ENCODE data around the gene CAPN10.
A peak's percentile ranks its signal among the peaks of the same experiment; 100 is the strongest.

Gene CAPN10

DNA sequence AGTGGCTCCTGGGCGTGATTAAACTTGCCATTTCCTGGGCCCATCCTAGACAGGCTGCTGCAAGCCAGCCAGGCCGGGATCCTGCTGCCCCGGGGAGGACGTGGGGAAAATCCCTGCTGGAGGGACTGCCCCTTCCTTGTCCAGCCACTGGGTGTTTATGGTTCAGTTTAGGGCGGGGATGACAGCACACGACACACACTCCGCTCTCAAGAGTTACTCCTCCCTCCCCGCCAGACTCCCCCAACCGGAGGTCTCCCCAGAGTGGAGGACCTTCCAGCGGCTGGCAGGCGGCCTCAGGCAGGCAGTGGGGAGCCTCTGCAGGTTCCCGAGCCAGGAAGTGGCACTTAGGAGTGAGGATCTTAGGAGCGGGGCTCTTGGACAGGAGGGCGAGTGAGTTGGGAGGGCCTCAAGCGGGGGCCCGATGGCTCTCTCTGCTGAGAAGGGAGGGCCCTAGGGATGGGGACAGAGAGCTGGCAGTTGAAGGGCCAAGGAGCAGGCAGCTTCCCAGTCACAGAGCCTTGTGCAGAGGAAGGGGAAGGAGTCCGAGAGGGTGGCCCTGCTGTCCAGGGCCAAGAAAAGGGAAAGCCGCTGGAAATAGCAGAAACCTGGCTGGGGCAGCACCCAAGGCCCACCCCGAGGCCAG is 33.1 kb downstream of the CAPN10 start:
- no peak overlapping the region for H3K27ac ChIP-seq (ENCODE audit: insufficient read depth in 1 of 2, low read depth in 1 of 2, low read length in 2 of 2, poor library complexity in 1 of 2, severe bottlenecking in 2 of 2)
- no peak for DNase-seq
- 92% methylated on average over 16 of the region's 19 CpGs for WGBS (ENCODE audit: insufficient coverage)
- H3K36me3 ChIP-seq (ENCODE audit: control insufficient read depth in 4 of 4, insufficient read depth in 4 of 4, low read length in 3 of 4) = no peaks in the 10 kb centered on the region
- ChIA-PET POLR2A (no interaction called here), CTCF (no interaction called here)
- no peaks in the 10 kb centered on the region for H3K27me3 ChIP-seq (replicated peaks in 2 of 5; ENCODE audit: control insufficient read depth in 4 of 5, insufficient read depth in 5 of 5, low read length in 4 of 5)
- H3K4me1 ChIP-seq (ENCODE audit: control extremely low read depth in 1 of 4, control insufficient read depth in 4 of 4, insufficient read depth in 4 of 4, low read length in 3 of 4) = peaks cover 6 to 63% (median 45%) of the 10 kb centered on the region in 4 experiments
- H3K9me3 ChIP-seq (ENCODE audit: control extremely low read depth in 1 of 5, control insufficient read depth in 4 of 5, insufficient read depth in 2 of 5, low read depth in 1 of 5, low read length in 4 of 5) = peaks cover 0 to 3% (median 0%) of the 10 kb centered on the region in 5 experiments
- no peak overlapping the region for H3K4me3 ChIP-seq (ENCODE audit: control insufficient read depth in 1 of 7, extremely low read depth in 1 of 7, insufficient read depth in 4 of 7, low read depth in 2 of 7, low read length in 6 of 7)

DNA sequence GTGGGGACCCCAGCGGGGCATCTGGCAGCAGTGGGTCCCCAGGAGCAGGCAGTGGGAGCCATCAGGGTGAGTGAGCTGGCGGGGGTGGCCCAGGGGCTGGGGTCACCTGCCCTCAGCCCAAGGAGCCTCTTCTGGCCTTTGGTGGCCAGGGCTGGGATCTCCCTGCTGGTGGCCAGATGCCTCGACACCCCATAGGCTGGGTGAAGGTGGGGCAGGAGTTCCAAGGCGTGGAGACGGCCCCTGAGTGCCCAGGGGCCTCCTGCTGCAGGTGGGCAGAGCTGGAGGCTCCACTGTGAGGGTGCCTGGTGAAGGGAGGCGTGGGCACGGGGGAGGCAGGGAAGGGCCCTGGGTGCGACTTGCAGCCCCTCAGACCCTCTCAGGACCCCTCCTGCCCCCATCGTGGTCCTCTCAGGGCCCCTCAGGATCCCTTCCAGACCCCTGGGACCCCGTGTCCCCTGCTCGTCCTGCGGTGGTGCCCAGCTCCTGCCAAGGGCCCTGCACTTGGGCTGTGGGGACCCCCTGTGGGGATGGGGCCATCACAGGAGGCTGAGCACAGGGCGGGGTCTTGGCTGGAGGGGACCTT is 33.7 kb downstream of the CAPN10 start:
- POLR2A ChIA-PET = no interaction called here
- H3K27ac ChIP-seq (ENCODE audit: insufficient read depth in 1 of 2, low read depth in 1 of 2, low read length in 2 of 2, poor library complexity in 1 of 2, severe bottlenecking in 2 of 2) = no peak overlapping the region
- CTCF ChIA-PET = interaction anchor here (2.7 kb wide), 1 partner anchor 8 kb away, joined by 13 read pairs; no protein-coding TSS in a partner anchor

DNA sequence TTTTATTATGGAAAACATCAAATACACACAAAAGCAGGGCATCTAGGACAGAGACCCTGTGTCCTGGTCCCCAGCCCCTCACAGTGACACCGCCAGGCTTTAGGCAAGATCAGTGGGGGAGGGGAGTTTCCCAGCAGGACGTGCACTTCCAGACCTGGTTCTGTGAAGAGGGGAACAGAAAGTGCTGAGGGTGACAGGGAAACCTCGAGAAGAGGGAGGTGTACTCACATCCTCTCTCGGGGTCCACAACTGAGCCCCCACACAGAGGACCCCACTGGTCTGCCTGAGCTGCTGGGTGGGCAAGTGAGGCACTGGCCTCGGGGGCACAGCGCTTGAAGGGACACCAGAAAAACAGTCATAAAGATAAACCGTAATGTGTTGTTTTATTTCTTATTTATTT is 34.3 kb downstream of the CAPN10 start:
- 58% methylated on average over 2 of the region's 7 CpGs for WGBS (ENCODE audit: insufficient coverage)
- no peak overlapping the region for H3K4me3 ChIP-seq (ENCODE audit: control insufficient read depth in 1 of 7, extremely low read depth in 1 of 7, insufficient read depth in 4 of 7, low read depth in 2 of 7, low read length in 6 of 7)
- H3K4me1 ChIP-seq (ENCODE audit: control extremely low read depth in 1 of 4, control insufficient read depth in 4 of 4, insufficient read depth in 4 of 4, low read length in 3 of 4) = peaks cover 6 to 64% (median 53%) of the 10 kb centered on the region in 4 experiments
- H3K27me3 ChIP-seq (replicated peaks in 2 of 5; ENCODE audit: control insufficient read depth in 4 of 5, insufficient read depth in 5 of 5, low read length in 4 of 5) = no peaks in the 10 kb centered on the region
- CTCF ChIA-PET = interaction anchor here (1.2 to 2.7 kb wide), 5 partner anchors 9 to 55 kb away, joined by 3 to 13 read pairs (median 7); partner anchors contain the start of gene CAPN10
- H3K36me3 ChIP-seq (ENCODE audit: control insufficient read depth in 4 of 4, insufficient read depth in 4 of 4, low read length in 3 of 4) = no peaks in the 10 kb centered on the region
- no peak for DNase-seq
- H3K9me3 ChIP-seq (ENCODE audit: control extremely low read depth in 1 of 5, control insufficient read depth in 4 of 5, insufficient read depth in 2 of 5, low read depth in 1 of 5, low read length in 4 of 5) = peaks cover 0 to 3% (median 0%) of the 10 kb centered on the region in 5 experiments
- H3K27ac ChIP-seq (ENCODE audit: insufficient read depth in 1 of 2, low read depth in 1 of 2, low read length in 2 of 2, poor library complexity in 1 of 2, severe bottlenecking in 2 of 2) = no peak overlapping the region
- POLR2A ChIA-PET = interaction anchor here (0.6 kb wide), 1 partner anchor 11 kb away, joined by 4 read pairs; no protein-coding TSS in a partner anchor

More for the DNA sequence above, 33.7 kb downstream of the CAPN10 start:
- Histone ChIP-seq H3K27me3 (replicated peaks in 2 of 5; ENCODE audit: control insufficient read depth in 4 of 5, insufficient read depth in 5 of 5, low read length in 4 of 5) (no peaks in the 10 kb centered on the region), H3K4me3 (ENCODE audit: control insufficient read depth in 1 of 7, extremely low read depth in 1 of 7, insufficient read depth in 4 of 7, low read depth in 2 of 7, low read length in 6 of 7) (no peak overlapping the region), H3K9me3 (ENCODE audit: control extremely low read depth in 1 of 5, control insufficient read depth in 4 of 5, insufficient read depth in 2 of 5, low read depth in 1 of 5, low read length in 4 of 5) (peaks cover 0 to 3% (median 0%) of the 10 kb centered on the region in 5 experiments), H3K36me3 (ENCODE audit: control insufficient read depth in 4 of 4, insufficient read depth in 4 of 4, low read length in 3 of 4) (no peaks in the 10 kb centered on the region), H3K4me1 (ENCODE audit: control extremely low read depth in 1 of 4, control insufficient read depth in 4 of 4, insufficient read depth in 4 of 4, low read length in 3 of 4) (peaks cover 6 to 63% (median 50%) of the 10 kb centered on the region in 4 experiments)
- 98% methylated on average over 11 of the region's 13 CpGs for WGBS (ENCODE audit: insufficient coverage)
- no peak for DNase-seq

DNA sequence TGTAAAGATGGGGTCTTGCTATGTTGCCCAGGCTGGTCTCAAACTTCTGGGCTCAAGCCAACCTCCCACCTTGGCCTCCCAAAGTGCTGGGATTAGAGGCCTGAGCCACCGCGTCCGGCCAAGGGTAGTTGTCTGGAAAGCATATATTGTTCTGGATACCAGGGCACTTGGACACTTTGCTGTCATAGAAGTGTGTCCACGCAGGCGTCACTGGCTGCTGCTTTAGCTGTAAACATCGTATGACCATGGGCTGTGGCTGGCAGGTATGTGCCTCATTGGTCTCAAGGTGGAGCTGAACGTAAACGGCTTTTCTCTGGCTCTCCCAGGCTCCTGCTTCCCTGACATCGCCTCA is 35.5 kb downstream of the CAPN10 start:
- no peak for DNase-seq
- H3K9me3 ChIP-seq (ENCODE audit: control extremely low read depth in 1 of 5, control insufficient read depth in 4 of 5, insufficient read depth in 2 of 5, low read depth in 1 of 5, low read length in 4 of 5) = peaks cover 0 to 2% (median 0%) of the 10 kb centered on the region in 5 experiments
- POLR2A ChIA-PET = interaction anchor here (0.6 to 1.0 kb wide), 2 partner anchors 34 to 36 kb away, joined by 3 to 4 read pairs; no protein-coding TSS in a partner anchor
- H3K27ac ChIP-seq (ENCODE audit: insufficient read depth in 1 of 2, low read depth in 1 of 2, low read length in 2 of 2, poor library complexity in 1 of 2, severe bottlenecking in 2 of 2) = no peak overlapping the region
- 79% methylated on average over 8 of the region's 9 CpGs for WGBS (ENCODE audit: insufficient coverage)
- H3K27me3 ChIP-seq (replicated peaks in 2 of 5; ENCODE audit: control insufficient read depth in 4 of 5, insufficient read depth in 5 of 5, low read length in 4 of 5) = no peaks in the 10 kb centered on the region
- peaks cover 4 to 66% (median 61%) of the 10 kb centered on the region in 4 experiments for H3K4me1 ChIP-seq (ENCODE audit: control extremely low read depth in 1 of 4, control insufficient read depth in 4 of 4, insufficient read depth in 4 of 4, low read length in 3 of 4)
- H3K4me3 ChIP-seq (ENCODE audit: control insufficient read depth in 1 of 7, extremely low read depth in 1 of 7, insufficient read depth in 4 of 7, low read depth in 2 of 7, low read length in 6 of 7) = peak overlapping the region in 1 of 7 experiments; percentile 45
- CTCF ChIA-PET = interaction anchor here (1.0 to 2.7 kb wide), 8 partner anchors 10 to 218 kb away, joined by 3 to 13 read pairs (median 4); partner anchors contain the start of gene CAPN10
- H3K36me3 ChIP-seq (ENCODE audit: control insufficient read depth in 4 of 4, insufficient read depth in 4 of 4, low read length in 3 of 4) = no peaks in the 10 kb centered on the region

DNA sequence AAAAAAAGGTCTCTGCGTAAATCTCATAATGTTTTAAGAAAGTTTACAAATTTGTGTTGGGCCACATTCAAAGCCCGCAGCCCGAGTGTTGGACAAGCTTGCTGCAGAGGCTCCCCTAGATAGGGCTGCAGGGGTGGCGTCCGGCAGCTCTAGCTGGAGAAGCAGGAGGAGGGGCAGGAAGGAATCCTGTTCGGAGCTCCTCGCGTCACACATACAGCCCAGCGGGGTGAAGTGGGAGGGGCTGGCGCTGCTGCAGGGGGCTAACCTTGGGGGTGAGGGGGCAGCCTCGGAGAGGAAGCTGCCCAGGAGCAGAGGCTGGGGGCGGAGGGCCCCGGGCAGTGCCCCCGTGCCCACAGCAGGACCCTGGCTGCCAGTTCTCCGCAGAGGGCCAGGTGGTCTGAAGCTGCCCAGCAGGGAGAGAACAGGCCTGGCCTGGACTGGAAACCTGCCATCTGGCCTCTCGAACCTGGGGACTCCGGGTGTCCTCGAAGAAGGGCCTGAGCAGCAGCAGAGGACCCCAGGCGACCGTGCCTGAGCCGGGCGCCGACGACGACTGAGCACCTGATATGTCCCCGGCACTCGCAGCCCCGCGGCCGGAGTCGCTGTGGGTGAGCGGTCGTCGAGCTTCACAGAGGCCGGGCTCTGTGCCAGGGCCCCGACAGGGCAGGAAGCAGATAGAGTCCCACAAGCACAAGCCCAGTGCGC is 36.1 kb downstream of the CAPN10 start:
- DNase-seq = peak; percentile 74 to 92 (median 86)
- Histone ChIP-seq H3K27me3 (replicated peaks in 2 of 5; ENCODE audit: control insufficient read depth in 4 of 5, insufficient read depth in 5 of 5, low read length in 4 of 5) (no peaks in the 10 kb centered on the region), H3K4me3 (ENCODE audit: control insufficient read depth in 1 of 7, extremely low read depth in 1 of 7, insufficient read depth in 4 of 7, low read depth in 2 of 7, low read length in 6 of 7) (peak overlapping the region in 2 of 7 experiments; percentile 33 to 45), H3K27ac (ENCODE audit: insufficient read depth in 1 of 2, low read depth in 1 of 2, low read length in 2 of 2, poor library complexity in 1 of 2, severe bottlenecking in 2 of 2) (no peak overlapping the region), H3K4me1 (ENCODE audit: control extremely low read depth in 1 of 4, control insufficient read depth in 4 of 4, insufficient read depth in 4 of 4, low read length in 3 of 4) (peaks cover 4 to 72% (median 68%) of the 10 kb centered on the region in 4 experiments), H3K36me3 (ENCODE audit: control insufficient read depth in 4 of 4, insufficient read depth in 4 of 4, low read length in 3 of 4) (no peaks in the 10 kb centered on the region), H3K9me3 (ENCODE audit: control extremely low read depth in 1 of 5, control insufficient read depth in 4 of 5, insufficient read depth in 2 of 5, low read depth in 1 of 5, low read length in 4 of 5) (no peaks in the 10 kb centered on the region)
- ChIA-PET POLR2A (interaction anchor here (0.6 to 1.0 kb wide), 3 partner anchors 10 to 37 kb away, joined by 3 to 4 read pairs (median 3); no protein-coding TSS in a partner anchor), CTCF (interaction anchor here (1.0 to 2.7 kb wide), 7 partner anchors 11 to 218 kb away, joined by 3 to 13 read pairs (median 4); partner anchors contain the start of gene CAPN10)
- 7% methylated on average over 31 of the region's 37 CpGs for WGBS (ENCODE audit: insufficient coverage)

DNA sequence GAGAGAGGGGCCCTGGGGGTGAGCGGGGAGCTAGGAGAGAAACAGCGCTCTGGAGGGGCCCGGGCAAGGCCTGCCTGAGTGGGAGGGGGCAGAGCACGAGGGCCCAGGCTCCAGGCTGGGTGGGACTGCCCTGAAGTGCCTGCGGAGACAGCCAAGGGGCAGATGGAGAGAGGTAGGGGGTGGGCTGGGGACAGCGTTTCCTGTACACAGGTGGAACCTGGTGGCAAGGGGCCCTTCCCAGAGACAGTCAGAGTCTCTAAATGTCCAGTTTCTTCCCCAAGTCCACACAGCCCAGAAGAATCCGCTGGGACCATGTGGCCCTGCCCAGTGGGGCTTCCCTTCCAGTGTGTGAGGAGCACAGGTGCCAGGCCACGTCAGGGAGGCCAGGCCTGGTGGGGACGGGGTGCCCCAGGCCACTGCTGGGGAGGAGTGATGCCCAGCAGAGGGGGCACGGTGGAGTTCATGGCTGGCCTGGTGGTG is 37.0 kb downstream of the CAPN10 start:
- Histone ChIP-seq H3K9me3 (ENCODE audit: control extremely low read depth in 1 of 5, control insufficient read depth in 4 of 5, insufficient read depth in 2 of 5, low read depth in 1 of 5, low read length in 4 of 5) (no peaks in the 10 kb centered on the region), H3K4me1 (ENCODE audit: control extremely low read depth in 1 of 4, control insufficient read depth in 4 of 4, insufficient read depth in 4 of 4, low read length in 3 of 4) (peaks cover 4 to 76% (median 70%) of the 10 kb centered on the region in 4 experiments), H3K4me3 (ENCODE audit: control insufficient read depth in 1 of 7, extremely low read depth in 1 of 7, insufficient read depth in 4 of 7, low read depth in 2 of 7, low read length in 6 of 7) (peak overlapping the region in 1 of 7 experiments; percentile 28), H3K36me3 (ENCODE audit: control insufficient read depth in 4 of 4, insufficient read depth in 4 of 4, low read length in 3 of 4) (no peaks in the 10 kb centered on the region), H3K27me3 (replicated peaks in 2 of 5; ENCODE audit: control insufficient read depth in 4 of 5, insufficient read depth in 5 of 5, low read length in 4 of 5) (no peaks in the 10 kb centered on the region), H3K27ac (ENCODE audit: insufficient read depth in 1 of 2, low read depth in 1 of 2, low read length in 2 of 2, poor library complexity in 1 of 2, severe bottlenecking in 2 of 2) (no peak overlapping the region)
- DNase-seq = peak in 1 of 3 donors; percentile 50
- WGBS (ENCODE audit: insufficient coverage) = 6% methylated on average over 6 of the region's 10 CpGs
- ChIA-PET CTCF (interaction anchor here (1.0 to 2.6 kb wide), 3 partner anchors 14 to 58 kb away, joined by 3 to 11 read pairs (median 3); partner anchors contain the start of gene CAPN10), POLR2A (no interaction called here)

Measured in common myeloid progenitor, CD34-positive (primary cell).